Fibroblast of lung (primary cell): ENCODE results near the gene CLNS1A.

Experiments used
- EZH2 ChIP-seq: IDR thresholded peaks from 2 replicates; pipeline ENCODE4 v1.5.1; 2012; ENCODE audit warnings: low read length, control low read depth, mild to moderate bottlenecking; ENCODE audit errors: missing control alignments
- TF ChIP-seq, protein P1 (sequence below), 2 donors: IDR thresholded peaks in 1 of 2; conservative IDR thresholded peaks in 1 of 2; 1 replicate in 1 of 2; 2 replicates in 1 of 2; pipeline ENCODE4 v1.5.1; 2011 to 2012; ENCODE audit warnings: low read length in 2 of 2, control low read depth in 1 of 2, inconsistent platforms in 1 of 2, low read depth in 1 of 2, mild to moderate bottlenecking in 1 of 2

GRCh38 chr11:77596626-77597025, 41.0 kb downstream of the CLNS1A start:
- TF ChIP-seq, protein P1, sequence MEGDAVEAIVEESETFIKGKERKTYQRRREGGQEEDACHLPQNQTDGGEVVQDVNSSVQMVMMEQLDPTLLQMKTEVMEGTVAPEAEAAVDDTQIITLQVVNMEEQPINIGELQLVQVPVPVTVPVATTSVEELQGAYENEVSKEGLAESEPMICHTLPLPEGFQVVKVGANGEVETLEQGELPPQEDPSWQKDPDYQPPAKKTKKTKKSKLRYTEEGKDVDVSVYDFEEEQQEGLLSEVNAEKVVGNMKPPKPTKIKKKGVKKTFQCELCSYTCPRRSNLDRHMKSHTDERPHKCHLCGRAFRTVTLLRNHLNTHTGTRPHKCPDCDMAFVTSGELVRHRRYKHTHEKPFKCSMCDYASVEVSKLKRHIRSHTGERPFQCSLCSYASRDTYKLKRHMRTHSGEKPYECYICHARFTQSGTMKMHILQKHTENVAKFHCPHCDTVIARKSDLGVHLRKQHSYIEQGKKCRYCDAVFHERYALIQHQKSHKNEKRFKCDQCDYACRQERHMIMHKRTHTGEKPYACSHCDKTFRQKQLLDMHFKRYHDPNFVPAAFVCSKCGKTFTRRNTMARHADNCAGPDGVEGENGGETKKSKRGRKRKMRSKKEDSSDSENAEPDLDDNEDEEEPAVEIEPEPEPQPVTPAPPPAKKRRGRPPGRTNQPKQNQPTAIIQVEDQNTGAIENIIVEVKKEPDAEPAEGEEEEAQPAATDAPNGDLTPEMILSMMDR (conservative IDR thresholded peaks at IDR 0.05 in 1 of 2, IDR thresholded peaks at IDR 0.05 in 1 of 2; ENCODE audit: low read depth in 1 of 2, low read length in 2 of 2), result no peak
- no peak for TF ChIP-seq EZH2
